GM18499 (cell line): ENCODE results near the gene SERPINA1.
"Not testable (repeated sequence)": the region's sequence is repeated elsewhere in the genome, so short reads cannot be mapped to it uniquely, and the experiment has no call there.

ENCODE experiments used
- ATAC-seq: cut with Tn5 transposase; IDR thresholded peaks from one replicate; pipeline ENCODE4 v1.9.1; 2021; ENCODE audit warnings: moderate number of reproducible peaks; ENCODE audit not compliant: insufficient read depth, unreplicated experiment

SERPINA1 gene

GRCh38 chr14:94373708-94374107 is 14.7 kb downstream of the SERPINA1 start:
- ATAC-seq = no peak

GRCh38 chr14:94372021-94372605 is 16.3 kb downstream of the SERPINA1 start:
- ATAC-seq = no peak

- no peak for ATAC-seq
Measured at GRCh38 chr14:94370524-94370910, 17.9 kb downstream of the SERPINA1 start.

- not testable (repeated sequence) for ATAC-seq
Measured at GRCh38 chr14:94369766-94370523, 18.5 kb downstream of the SERPINA1 start.

- ATAC-seq = no peak
Measured at GRCh38 chr14:94368956-94369355, 19.4 kb downstream of the SERPINA1 start.

GRCh38 chr14:94368243-94368590 is 20.2 kb downstream of the SERPINA1 start:
- no peak for ATAC-seq

- ATAC-seq = no peak
Measured at GRCh38 chr14:94367347-94368242, 20.8 kb downstream of the SERPINA1 start.

GRCh38 chr14:94366146-94366915 is 22.1 kb downstream of the SERPINA1 start, which contains the start of gene SERPINA2:
Gene SERPINA2, minus strand, starts transcription at chr14:94366698.
- ATAC-seq = no peak

- ATAC-seq = no peak
Measured at GRCh38 chr14:94365624-94366023, 22.8 kb downstream of the SERPINA1 start.

- no peak for ATAC-seq
Measured at GRCh38 chr14:94364964-94365363, 23.4 kb downstream of the SERPINA1 start.

GRCh38 chr14:94364037-94364436 is 24.4 kb downstream of the SERPINA1 start:
- ATAC-seq = no peak

GRCh38 chr14:94363151-94363624 is 25.2 kb downstream of the SERPINA1 start:
- ATAC-seq = no peak

- ATAC-seq = no peak
Measured at GRCh38 chr14:94362614-94363133, 25.7 kb downstream of the SERPINA1 start.

- no peak for ATAC-seq
Measured at GRCh38 chr14:94361682-94362081, 26.7 kb downstream of the SERPINA1 start.

GRCh38 chr14:94360945-94361565 is 27.3 kb downstream of the SERPINA1 start:
- ATAC-seq = no peak

GRCh38 chr14:94357166-94357565 is 31.2 kb downstream of the SERPINA1 start:
- no peak for ATAC-seq

GRCh38 chr14:94356379-94357056 is 31.9 kb downstream of the SERPINA1 start:
- ATAC-seq = no peak

- ATAC-seq = no peak
Measured at GRCh38 chr14:94355191-94355794, 33.1 kb downstream of the SERPINA1 start.
